ENCODE results near the gene PSTPIP1.

- TF ChIP-seq, protein P1, sequence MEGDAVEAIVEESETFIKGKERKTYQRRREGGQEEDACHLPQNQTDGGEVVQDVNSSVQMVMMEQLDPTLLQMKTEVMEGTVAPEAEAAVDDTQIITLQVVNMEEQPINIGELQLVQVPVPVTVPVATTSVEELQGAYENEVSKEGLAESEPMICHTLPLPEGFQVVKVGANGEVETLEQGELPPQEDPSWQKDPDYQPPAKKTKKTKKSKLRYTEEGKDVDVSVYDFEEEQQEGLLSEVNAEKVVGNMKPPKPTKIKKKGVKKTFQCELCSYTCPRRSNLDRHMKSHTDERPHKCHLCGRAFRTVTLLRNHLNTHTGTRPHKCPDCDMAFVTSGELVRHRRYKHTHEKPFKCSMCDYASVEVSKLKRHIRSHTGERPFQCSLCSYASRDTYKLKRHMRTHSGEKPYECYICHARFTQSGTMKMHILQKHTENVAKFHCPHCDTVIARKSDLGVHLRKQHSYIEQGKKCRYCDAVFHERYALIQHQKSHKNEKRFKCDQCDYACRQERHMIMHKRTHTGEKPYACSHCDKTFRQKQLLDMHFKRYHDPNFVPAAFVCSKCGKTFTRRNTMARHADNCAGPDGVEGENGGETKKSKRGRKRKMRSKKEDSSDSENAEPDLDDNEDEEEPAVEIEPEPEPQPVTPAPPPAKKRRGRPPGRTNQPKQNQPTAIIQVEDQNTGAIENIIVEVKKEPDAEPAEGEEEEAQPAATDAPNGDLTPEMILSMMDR (IDR thresholded peaks at IDR 0.05; ENCODE audit: low read depth, low read length) = no peak
- TF ChIP-seq POLR2A (IDR thresholded peaks at IDR 0.05; ENCODE audit: extremely low read depth, insufficient read length) (peak; percentile 26), MAX (IDR thresholded peaks at IDR 0.05; ENCODE audit: low read depth, low read length) (peak; percentile 100)
Measured at GRCh38 chr15:76991741-76992645, 2.9 kb upstream of the PSTPIP1 start.

All from NB4 (cell line).